Measurements from ENCODE around the gene ANAPC2.

Gene ANAPC2

DNA sequence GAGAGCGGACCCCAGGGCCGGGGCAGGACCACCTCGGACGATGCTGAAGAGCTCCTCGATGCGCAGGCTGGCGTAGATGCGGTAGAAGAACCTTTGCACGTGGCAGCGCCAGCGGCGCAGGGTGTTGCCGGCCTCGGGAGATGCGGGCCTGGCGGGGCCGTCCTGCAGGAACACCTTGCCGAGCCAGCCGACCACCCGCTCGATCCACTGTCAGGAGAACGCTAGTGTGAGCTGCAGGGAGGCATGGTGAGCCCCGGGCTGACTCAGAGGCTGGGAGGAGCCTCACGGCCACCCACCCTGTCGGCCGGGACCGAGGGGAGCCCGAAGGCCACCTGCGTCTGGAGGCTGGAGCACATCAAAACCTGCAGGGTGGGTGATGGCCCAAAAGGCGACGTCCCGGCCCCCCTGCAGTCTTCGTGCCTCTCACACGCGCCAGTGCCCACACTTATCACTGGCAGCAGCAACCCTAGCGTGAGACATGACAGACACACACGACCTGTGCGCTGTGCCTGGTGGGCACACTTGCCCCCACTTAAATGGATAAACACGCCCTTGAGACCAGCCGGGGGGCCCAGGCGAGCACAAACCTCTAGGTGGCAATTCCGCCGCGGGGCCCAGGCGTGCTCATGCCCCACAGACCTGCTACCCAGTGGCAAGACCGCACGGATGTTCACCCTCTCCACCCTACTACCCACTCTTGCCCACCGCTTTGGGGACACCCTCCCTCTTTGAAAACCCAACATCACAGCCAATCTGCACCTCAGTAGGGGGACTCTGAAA, 3.3 kb downstream of the ANAPC2 start:
- intact Hi-C loops (cut with DNase I), result loop anchor here (5.0 to 10.0 kb wide), 2 partner anchors 42 to 60 kb away; partner anchors contain the start of genes CYSRT1 and RNF224
- DNase-seq, result no peak

DNA sequence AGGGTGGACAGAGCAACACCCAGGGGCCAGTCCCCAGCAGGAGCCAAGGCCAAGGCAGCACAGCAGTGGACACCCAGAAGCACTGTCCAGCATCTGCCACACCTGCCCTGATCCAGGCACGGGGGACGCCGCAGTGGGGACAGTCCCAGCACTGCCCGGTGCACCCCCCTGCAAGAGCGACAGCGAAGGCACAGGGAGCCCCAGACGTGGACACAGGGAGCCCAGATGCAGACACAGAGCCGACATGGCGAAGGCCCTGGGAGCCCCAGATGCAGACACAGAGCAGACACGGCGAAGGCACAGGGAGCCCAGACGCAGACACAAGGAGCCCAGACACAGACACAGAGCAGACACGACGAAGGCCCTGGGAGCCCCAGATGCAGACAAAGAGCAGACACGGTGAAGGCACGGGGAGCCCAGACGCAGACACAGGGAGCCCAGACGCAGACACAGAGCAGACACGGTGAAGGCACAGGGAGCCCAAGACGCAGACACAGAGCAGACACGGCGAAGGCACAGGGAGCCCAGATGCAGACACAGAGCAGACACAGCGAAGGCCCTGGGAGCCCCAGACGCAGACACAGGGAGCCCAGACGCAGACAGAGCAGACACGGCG, 4.3 kb downstream of the ANAPC2 start:
- no peak for DNase-seq
- intact Hi-C loops (cut with DNase I), result loop anchor here (10.0 kb wide), 1 partner anchor 59 kb away; no protein-coding TSS in a partner anchor

DNA sequence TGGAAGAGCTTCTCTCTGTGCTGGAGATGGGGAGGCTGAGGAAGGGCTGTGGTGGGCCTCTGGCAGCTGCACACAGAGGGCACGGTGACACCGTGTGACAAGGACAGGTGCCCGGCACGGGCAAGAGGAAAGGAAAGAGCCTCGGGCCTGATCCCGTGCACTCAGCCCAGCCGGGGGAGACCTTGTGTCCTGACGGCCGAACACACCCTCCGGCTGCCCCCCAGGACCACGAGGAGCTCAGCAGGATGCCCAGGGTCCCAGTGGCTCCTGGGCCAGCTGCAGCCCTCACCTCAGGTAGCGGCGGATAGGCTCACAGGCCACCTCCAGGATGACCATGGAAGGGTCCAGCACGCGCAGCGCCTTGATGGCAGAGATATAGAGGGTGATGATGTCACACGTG, 5.5 kb downstream of the ANAPC2 start:
- intact Hi-C loops (cut with DNase I), result loop anchor here (10.0 kb wide), 1 partner anchor 58 kb away; no protein-coding TSS in a partner anchor
- no peak for DNase-seq

DNA sequence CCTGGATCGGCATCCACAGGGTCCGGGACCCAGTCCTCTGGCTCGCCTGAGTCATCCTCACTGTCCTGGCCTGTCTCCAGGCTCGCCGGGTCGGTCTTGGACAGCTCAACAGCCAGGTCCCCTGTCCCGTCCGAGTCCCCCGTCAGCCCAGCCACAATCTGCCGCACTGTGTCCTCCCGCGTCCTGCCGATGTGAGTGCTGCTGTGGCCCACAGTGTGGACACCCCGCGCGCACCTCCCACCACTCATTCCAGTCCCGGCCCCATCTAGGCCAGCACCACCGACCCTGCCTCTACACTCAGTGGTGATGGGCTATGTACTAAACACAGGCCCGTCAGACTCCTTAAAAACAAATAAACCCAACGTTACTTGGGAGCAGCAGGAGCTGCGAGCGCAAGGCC, 6.7 kb downstream of the ANAPC2 start:
- intact Hi-C loops (cut with DNase I), result loop anchor here (10.0 kb wide), 1 partner anchor 57 kb away; no protein-coding TSS in a partner anchor
- no peak for DNase-seq

DNA sequence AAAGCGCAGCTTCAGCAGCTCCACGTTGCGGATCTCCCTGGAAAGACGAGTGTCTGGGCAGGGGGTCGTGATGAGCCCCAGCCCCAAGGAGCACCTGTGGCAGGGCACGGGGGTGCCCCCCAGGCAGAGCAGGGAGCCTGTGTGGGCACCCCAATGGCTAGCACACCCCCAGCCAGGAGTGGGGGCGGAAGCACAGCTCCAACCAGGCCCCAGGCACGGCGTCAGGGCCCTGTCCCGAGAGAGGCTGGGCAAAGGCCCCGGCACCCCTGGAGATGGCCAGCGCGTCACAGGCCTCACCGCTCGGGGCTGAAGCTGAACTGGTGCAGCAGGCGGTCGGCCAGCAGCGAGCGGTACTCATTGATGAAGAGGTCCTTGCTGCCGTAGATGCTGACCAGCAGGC, 7.9 kb downstream of the ANAPC2 start:
- no peak for DNase-seq
- intact Hi-C loops (cut with DNase I), result loop anchor here (10.0 kb wide), 1 partner anchor 56 kb away; no protein-coding TSS in a partner anchor

DNA sequence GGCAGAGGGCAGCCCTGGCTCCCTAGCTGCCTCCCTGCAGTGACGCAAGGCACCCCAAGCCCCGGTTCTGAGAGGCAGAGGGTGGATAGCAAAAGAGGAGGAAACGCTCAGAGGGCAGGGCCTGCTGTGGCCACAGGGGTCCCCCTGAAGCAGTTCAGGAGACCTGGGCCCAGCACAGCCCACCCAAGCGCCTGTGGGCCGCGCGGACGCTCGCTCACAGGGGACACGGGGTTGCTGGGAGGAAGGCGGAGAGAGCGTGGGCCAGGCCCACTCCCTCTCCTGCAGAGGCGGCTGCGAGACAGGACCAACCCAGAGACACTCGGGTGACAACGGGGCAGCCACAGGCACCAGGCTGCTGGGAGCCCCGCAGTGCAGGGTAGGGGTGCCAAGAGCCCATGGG, 8.6 kb downstream of the ANAPC2 start:
- no peak for DNase-seq
- intact Hi-C loops (cut with DNase I), result loop anchor here (10.0 kb wide), 1 partner anchor 55 kb away; no protein-coding TSS in a partner anchor

DNA sequence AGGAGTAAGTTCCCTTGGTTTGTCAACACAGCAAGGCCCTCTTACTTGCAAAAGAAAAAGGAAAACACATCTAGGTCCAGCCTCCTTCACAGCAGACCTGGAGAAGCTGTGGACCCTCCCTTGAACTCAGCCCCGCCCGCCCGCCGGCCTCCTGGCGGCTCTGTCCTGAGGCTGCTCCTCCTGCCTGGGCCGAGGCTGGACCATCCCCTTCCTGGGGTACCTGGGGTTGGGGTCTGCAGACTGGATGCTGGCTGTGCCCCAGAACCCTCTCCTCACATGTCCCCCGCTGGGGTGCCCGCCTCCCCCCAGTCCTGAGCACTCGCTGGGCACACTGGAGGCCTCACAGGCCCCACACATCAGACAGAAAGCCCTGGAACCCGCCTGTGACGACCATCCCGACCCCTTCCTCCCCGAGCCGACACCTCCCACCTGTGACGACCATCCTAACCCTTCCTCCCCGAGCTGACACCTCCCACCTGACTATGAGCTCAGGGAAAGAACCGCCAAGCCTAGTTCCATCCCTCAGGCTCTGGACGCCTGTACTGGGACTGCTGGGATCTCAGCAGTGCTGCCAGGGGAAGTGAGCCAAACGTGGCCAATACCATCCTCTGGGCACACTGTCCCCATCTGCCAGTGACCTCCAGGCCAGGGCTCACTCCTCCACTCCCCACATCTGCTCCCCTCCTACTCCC, 9.3 kb downstream of the ANAPC2 start:
- intact Hi-C loops (cut with DNase I), result no loop called here
- DNase-seq, result no peak

DNA sequence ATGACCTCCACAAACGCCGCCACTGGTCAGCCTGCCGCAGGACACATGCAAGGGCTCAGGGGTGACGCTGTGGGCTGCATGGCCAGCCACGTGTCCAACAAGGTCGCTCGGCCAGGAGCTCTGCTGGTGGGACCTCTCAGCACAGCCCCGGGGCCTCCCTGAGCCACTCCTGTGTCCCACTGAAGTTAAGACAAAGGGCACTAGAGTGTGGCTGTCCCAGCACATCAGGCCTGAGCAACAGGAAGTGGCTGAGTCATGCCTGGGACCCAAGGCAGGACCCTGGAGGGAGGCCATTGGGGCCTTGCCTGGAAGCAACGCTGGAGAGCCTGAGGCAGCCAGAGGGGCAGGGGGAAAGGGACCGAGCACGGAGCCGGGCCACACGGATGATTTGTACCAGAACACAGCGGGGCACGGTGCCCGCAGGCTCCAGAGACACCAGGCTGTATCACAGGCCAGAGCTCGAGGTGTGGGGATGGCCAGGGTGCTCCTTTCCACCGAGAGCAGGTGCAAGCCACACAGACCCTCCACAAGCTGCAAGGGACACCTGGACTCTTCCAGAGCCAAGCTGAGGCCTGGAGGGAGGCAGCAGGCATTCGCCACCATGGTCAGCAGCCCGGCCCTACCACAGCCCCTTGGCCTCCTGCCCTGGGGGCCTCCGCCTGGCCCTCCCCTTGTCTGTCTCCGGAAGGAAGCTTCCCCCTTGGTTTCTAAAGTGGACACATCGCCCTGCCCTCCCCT, 10.0 kb downstream of the ANAPC2 start:
- intact Hi-C loops (cut with DNase I), result no loop called here

DNA sequence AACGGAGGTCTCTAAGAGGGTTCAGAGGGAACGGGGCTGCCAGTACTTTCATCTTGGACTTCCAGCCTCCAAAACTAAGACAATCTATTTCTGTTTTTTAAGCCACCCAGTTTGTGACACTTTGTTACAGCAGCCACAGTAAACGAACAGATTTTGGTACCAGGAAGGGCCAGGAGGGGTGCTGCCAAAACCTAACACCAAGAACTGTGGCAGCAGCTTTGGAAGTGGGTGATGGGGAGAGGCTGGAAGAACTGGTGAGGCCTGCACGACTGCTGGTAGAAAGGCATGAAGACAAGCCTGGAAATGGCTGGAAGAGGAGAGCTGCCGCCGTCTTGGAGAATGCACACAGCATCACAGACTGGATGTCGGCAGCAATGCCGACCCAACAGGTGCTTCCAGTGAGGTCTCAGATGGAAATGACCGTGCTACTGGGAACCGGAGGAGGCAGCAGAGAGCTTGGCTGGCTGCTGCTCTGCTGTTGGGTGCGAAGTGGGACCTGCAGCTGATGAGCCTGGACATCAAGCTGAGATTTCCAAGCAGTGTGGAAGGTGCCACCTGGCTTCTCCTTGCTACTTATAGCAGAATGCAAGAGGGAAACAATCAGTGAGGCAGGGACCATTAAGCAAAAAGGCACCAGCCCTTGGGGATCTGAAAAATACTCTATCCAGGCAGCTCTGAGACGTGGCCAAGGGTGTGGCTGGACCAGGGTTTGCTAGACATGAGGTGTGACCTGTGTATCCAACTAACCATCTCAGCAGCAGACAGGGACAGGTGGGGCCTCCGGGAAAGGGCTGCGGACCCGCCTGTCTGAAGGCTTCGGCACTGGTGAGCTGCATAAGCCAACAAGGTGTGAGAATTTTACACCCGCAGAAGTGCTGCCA, 11.8 kb downstream of the ANAPC2 start:
- intact Hi-C loops (cut with DNase I), result no loop called here
- DNase-seq, result peak in 7 of 42 donors; percentile 38 to 69 (median 41)

More for the DNA sequence above, 10.0 kb downstream of the ANAPC2 start:
- no peak for DNase-seq

DNA sequence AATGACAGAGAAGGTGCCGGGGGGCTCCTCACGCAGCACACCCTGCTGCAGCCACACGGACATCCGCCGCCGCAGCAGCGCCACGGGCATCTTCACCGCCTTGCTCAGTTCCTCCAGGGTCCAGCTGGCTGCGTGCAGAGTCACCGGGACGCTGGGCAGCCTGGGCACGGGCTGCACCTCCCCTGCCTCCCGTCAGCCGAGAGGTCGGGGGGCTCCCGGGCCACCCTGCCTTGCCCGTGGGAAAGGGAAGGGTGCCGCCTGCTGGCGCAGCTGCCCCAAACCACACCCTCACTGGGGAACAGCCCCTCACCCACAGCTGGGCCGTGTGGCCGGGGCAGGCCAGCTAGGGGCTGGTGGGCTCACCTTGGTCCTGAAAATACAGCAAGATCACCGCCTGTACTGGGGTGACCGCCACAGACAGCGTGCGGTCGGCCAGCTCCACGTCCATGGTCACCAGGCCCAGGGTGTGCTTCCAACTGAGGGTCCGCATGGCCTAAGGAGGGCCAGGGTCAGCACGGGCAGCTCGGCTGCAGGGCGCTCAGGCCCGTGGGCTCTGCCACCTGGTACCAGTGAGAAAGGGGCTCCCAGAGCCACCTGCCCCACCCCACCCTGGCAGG, 12.9 kb downstream of the ANAPC2 start:
- intact Hi-C loops (cut with DNase I), result no loop called here
- DNase-seq, result no peak

DNA sequence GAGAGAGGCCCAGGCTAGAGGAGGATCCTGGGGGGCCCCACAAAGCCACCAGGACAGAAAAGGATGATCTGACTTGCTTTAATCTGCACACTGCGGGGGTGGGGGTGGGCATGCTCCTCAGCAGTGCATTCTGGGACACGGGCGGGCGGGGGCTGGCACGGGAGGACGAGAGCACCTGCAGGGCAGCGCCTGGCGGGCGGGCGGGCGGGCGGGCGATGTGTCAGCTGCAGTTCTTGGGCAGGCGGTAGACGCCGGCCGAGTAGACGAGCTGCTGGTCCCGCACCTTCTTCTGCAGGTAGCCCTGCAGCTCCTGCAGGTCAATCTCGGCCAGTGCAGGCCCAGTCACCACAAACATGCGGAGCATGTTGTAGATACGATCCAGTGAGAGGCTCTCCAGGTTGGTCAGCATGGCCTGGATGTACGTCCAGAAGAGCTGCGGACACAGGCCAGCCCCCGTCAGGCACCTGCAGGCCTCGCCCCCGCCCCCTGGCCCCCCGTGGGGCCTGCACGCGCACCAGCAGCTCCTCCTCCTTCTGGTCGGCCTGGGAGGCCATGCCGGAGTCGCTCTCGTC, 13.6 kb downstream of the ANAPC2 start:
- intact Hi-C loops (cut with DNase I), result no loop called here
- DNase-seq, result peak in 7 of 42 donors; percentile 38 to 68 (median 46)

DNA sequence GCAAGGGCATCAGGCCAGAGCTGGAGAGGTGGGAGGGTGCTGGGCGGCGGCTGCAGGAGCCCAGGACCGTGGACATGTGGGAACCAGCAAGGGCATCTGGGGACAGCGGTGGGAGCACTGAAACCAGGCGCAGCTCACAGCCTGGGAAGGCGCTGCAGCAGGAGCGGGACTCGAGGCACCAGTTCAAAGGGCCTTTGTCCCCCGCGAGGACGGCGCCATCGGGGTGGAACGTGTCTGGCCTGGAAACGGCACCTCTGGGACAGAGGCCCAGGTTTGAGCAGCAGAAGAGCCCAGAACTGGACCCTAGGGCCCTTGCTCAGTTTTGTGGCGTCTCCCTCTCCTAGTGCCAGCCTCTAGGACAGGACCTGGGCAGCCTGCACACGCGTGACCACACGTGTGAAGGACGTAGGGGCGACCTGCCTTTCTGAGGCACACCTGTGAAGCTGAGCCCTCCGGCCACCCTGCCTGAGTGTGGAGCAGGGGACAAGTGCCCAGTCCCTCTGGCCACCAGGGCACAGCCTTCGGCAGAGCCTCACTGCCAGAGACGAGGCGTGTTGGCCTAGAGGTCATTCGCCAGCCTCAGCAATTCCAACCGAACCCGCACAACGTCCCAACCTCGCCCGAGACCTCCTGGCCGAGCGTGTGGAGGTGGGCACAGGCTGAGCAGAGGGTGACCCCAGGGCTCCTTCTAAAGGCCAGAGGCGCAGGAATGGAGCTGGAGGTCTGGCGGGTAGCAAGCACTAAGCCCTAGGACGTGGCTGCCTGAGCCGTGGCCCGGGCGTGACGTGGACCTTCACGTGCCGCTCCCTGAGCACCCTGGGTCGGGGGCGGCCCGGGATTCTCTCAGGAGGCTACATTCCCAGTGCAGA, 14.3 kb downstream of the ANAPC2 start:
- intact Hi-C loops (cut with DNase I), result no loop called here

DNA sequence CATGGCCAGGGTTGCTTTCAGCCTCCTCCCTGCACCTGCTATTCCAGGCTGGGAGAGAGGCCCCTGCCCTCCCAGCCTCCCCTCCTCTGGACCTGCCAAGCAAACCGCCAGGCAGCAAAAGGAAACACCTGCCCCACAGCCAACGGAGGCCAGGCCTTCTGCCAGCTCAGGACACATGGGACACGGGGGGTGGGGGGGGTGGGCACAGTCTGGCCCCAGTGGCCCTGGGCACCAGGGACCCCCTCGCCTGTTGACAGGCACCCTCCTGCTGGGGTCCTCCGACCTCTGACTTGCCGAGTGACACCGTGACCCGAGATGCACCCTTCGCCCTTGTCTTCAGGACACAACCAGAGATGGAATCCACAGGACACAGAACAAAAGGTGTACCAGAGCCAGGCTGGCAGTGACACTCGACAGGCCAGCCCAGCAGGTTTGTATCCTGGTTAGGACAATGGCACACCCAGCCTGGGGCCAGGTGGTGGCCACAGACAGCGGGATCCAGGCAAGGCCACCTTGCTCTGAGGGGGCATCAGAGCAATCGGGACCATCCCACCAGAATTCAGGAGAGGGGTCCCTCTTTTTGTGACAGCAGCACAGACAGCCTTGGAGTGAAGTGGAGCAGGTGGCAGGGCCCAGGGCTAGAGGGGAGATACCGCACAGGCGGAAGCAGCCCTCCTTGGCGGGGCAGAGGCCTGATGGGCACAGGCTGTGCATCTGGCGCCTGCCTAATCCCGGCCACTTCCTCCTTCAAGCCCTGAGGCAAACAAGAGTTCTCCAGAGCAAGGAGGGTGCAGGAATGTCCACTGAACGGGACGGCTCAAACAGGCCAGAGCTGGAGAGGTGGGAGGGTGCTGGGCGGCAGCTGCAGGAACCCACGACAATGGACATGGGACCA, 15.2 kb downstream of the ANAPC2 start:
- DNase-seq, result no peak
- intact Hi-C loops (cut with DNase I), result no loop called here

More for the DNA sequence above, 14.3 kb downstream of the ANAPC2 start:
- peak in 1 of 42 donors; percentile 38 for DNase-seq

DNA sequence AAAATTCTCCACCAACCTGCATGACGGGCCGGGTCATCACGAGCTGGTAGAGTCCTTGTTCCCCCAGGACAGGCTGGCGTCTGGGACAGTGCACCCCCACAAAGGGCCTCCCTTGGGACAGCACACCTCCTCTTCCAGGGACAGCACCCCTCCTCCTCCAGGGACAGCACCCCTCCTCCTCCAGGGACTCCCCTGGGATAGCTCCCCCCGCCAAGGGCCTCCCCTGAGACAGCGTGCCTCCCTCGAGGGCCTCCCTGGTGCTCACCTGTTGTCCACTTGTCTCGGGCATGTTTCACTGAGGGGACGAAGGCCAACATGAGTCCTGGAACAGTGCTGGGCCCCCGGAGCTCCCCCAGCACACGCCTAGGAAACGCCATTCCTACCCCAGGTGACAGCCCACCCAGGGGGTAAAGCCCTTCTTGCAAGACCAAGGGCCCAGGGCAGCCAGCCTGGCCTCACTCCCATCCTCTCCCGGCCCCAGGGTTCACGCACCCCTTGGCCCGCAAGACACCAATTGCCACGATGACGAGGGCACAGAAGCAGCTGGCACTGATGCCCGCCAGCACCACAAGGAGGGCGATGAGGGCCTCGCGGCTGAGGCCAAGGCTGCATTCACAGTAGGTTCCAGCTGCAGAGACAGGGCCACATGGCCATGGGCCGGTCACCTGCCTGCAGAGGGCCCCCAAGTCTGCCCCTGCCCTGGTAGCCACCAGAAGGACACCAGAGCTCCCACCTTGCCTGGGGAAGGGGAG, 17.0 kb downstream of the ANAPC2 start:
- intact Hi-C loops (cut with DNase I), result no loop called here
- DNase-seq, result no peak
